ENCODE measurements around the gene NADSYN1. TPM values are rescaled to one million over a fixed set of nuclear protein-coding genes. Genes with fewer than 3 reads are reported as not detected.
A peak's percentile ranks its signal among the peaks of the same experiment; 100 is the strongest.
"Not testable (repeated sequence)": the region's sequence is repeated elsewhere in the genome, so short reads cannot be mapped to it uniquely, and the experiment has no call there.

The NADSYN1 gene
- 31.9 and 48.0 TPM in 2 replicates for total RNA-seq
- polyA plus RNA-seq (2012), result 56.0 TPM

GRCh38 chr11:71453037-71453917, at the start of gene NADSYN1:
NADSYN1 (plus strand) TSS chr11:71453203; CDS start chr11:71453297, 94 bp downstream.
- DNase-seq (ENCODE audit: low read depth), result peak; percentile 95

- no peak for DNase-seq (ENCODE audit: low read depth)
Measured at GRCh38 chr11:71404209-71404608, 48.8 kb upstream of the NADSYN1 start.

GRCh38 chr11:71406681-71407080, 46.3 kb upstream of the NADSYN1 start:
- DNase-seq (ENCODE audit: low read depth), result no peak

GRCh38 chr11:71407356-71407755, 45.6 kb upstream of the NADSYN1 start:
- DNase-seq (ENCODE audit: low read depth), result no peak

GRCh38 chr11:71408826-71409225, 44.2 kb upstream of the NADSYN1 start:
- no peak for DNase-seq (ENCODE audit: low read depth)

GRCh38 chr11:71410363-71410966, 42.5 kb upstream of the NADSYN1 start:
- no peak for DNase-seq (ENCODE audit: low read depth)

GRCh38 chr11:71414645-71415044, 38.4 kb upstream of the NADSYN1 start:
- no peak for DNase-seq (ENCODE audit: low read depth)

- peak; percentile 97 for DNase-seq (ENCODE audit: low read depth)
Measured at GRCh38 chr11:71418643-71419042, 34.4 kb upstream of the NADSYN1 start.

- DNase-seq (ENCODE audit: low read depth), result peak; percentile 58
Measured at GRCh38 chr11:71420455-71421241, 32.4 kb upstream of the NADSYN1 start.

GRCh38 chr11:71421392-71421950, 31.5 kb upstream of the NADSYN1 start:
- DNase-seq (ENCODE audit: low read depth), result no peak

- not testable (repeated sequence) for DNase-seq (ENCODE audit: low read depth)
Measured at GRCh38 chr11:71422318-71422717, 30.7 kb upstream of the NADSYN1 start.

- DNase-seq (ENCODE audit: low read depth), result no peak
Measured at GRCh38 chr11:71423181-71423790, 29.7 kb upstream of the NADSYN1 start.

- no peak for DNase-seq (ENCODE audit: low read depth)
Measured at GRCh38 chr11:71425409-71425808, 27.6 kb upstream of the NADSYN1 start.

- no peak for DNase-seq (ENCODE audit: low read depth)
Measured at GRCh38 chr11:71425860-71426259, 27.1 kb upstream of the NADSYN1 start.

GRCh38 chr11:71426413-71426812, 26.6 kb upstream of the NADSYN1 start:
- DNase-seq (ENCODE audit: low read depth), result no peak

GRCh38 chr11:71428861-71429435, 24.1 kb upstream of the NADSYN1 start:
- no peak for DNase-seq (ENCODE audit: low read depth)

GRCh38 chr11:71429701-71430100, 23.3 kb upstream of the NADSYN1 start:
- DNase-seq (ENCODE audit: low read depth), result no peak

GRCh38 chr11:71430166-71430565, 22.8 kb upstream of the NADSYN1 start:
- no peak for DNase-seq (ENCODE audit: low read depth)

GRCh38 chr11:71431271-71431670, 21.7 kb upstream of the NADSYN1 start:
- no peak for DNase-seq (ENCODE audit: low read depth)

GRCh38 chr11:71432761-71433647, 20.0 kb upstream of the NADSYN1 start:
- DNase-seq (ENCODE audit: low read depth), result no peak
